Mononuclear cell (primary cell): ENCODE measurements around the gene MTG1. TPM values are rescaled to one million over a fixed set of nuclear protein-coding genes. Genes with fewer than 3 reads are reported as not detected.
"Not testable (repeated sequence)": the region's sequence is repeated elsewhere in the genome, so short reads cannot be mapped to it uniquely, and the experiment has no call there.

Source experiments
- H3K27me3 ChIP-seq: 2 replicates; pipeline ENCODE4 v1.6.0; 2011; ENCODE audit warnings: low read length, control low read depth; ENCODE audit not compliant: insufficient read depth
- H3K4me1 ChIP-seq: 2 replicates; pipeline ENCODE4 v1.5.1; 2011; ENCODE audit warnings: mild to moderate bottlenecking, low read length, control low read depth; ENCODE audit not compliant: insufficient read depth
- H3K4me3 ChIP-seq: 2 replicates; pipeline ENCODE4 v1.5.1; 2011; ENCODE audit warnings: mild to moderate bottlenecking, low read length, moderate library complexity
- H3K9me3 ChIP-seq: 2 replicates; pipeline ENCODE4 v1.5.1; 2011; ENCODE audit warnings: low read depth, mild to moderate bottlenecking, control low read depth, low read length
- total RNA-seq: library from RNA; depleted of rRNA; stranded (reverse); fragments of >200 nt; gene quantifications from one replicate; pipeline ENCODE4 v1.2.3, GENCODE V29; 2012

The MTG1 gene
- total RNA-seq, 1 donor: 14.9 TPM

DNA sequence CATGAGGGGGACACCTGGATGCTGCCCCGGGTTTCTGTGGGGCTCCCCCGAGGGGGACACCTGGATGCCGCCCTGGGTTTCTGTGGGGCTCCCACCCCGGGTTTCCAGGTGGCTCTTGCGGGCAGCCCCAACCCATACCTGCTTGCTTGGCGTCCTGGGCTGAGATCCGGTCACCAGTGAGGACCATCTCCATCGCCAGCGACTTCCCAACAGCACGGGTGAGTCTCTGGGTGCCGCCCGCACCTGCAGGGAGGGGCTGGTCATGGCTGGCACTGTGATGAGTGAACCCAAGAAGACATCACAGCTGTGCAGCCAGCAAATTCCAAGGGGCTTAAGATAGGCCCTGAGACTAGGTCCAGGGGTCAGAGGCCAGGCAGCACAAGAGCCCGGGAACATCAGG is 27.2 kb upstream of the MTG1 start:
- H3K4me1 ChIP-seq: no peaks in the 10 kb centered on the region
- H3K27me3 ChIP-seq: no peaks in the 10 kb centered on the region
- H3K9me3 ChIP-seq: no peaks in the 10 kb centered on the region

DNA sequence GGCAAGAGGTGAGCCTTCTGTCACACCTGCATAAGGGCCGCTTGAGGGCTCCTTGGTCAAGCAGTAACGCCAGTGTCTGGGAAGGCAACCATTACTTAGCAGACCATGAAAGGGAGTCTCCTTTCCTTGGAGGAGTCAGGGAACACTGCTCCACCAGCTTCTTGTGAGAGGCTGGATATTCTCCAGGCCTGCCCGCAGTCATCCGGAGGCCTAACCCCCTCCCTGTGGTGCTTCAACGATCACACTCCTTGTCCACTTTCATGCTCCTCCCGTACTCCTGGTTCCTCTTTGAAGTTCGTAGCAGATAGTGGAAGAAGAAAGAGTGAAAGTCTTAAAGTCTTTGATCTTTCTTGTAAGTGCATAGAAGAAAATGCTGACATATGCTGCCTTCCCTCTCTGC is 26.5 kb upstream of the MTG1 start:
- H3K4me1 ChIP-seq, H3K27me3 ChIP-seq: not testable (repeated sequence)

More for the DNA sequence above, 27.2 kb upstream of the MTG1 start:
- H3K4me3 ChIP-seq: no peak overlapping the region

GRCh38 chr10:133368153-133368552 is 25.8 kb upstream of the MTG1 start:
- Histone ChIP-seq H3K4me3 (no peak overlapping the region), H3K9me3 (no peaks in the 10 kb centered on the region), H3K4me1 (peaks cover 5% of the 10 kb centered on the region), H3K27me3 (no peaks in the 10 kb centered on the region)

More for the DNA sequence above, 26.5 kb upstream of the MTG1 start:
- not testable (repeated sequence) for H3K4me3 ChIP-seq, H3K9me3 ChIP-seq

DNA sequence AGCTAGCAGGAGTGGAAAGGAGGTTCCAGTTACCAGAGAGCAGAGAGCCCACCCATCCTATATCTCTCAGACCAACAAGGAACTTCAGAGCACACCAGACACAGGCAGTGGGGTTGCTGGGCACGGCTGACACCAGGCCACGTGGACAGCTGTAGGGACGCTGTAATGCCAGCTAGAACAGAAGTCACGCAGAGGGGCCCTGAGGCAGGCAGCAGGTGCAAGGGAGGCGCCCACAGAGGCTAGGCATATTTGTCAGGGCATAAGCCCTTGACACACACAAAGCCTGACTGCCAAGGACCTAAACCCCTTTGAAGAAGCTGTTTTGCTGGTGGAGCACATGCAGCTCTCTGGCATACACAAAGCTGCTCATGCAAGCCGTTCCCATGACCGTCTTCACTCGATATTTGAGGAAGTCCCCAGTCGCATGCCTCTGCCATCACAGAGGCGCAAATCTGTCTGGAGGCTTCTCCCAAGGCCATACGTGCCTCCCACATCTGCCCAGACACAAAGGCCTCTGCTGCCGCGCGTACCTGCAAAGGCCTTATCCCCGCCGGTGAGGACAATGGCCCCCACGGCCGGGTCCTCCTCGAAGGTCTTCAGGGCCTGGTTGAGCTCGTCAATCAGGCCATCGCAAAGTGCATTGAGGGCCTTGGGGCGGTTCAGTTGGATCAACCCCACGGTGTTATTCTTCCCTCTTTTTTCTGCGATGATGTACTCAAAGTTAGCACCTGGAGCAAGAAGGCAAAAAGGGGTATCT is 23.7 kb upstream of the MTG1 start:
- Histone ChIP-seq H3K4me3 (no peak overlapping the region), H3K27me3 (no peaks in the 10 kb centered on the region), H3K4me1 (peaks cover 15% of the 10 kb centered on the region), H3K9me3 (no peaks in the 10 kb centered on the region)

GRCh38 chr10:133372507-133372906 is 21.4 kb upstream of the MTG1 start:
- Histone ChIP-seq H3K9me3 (no peaks in the 10 kb centered on the region), H3K4me1 (peaks cover 15% of the 10 kb centered on the region), H3K4me3 (no peak overlapping the region), H3K27me3 (no peaks in the 10 kb centered on the region)

- peaks cover 24% of the 10 kb centered on the region for H3K4me1 ChIP-seq
- no peaks in the 10 kb centered on the region for H3K9me3 ChIP-seq
- peak within 1 kb of the TSS; percentile 51 for H3K4me3 ChIP-seq
- no peaks in the 10 kb centered on the region for H3K27me3 ChIP-seq
Observed at GRCh38 chr10:133373174-133374090, 20.5 kb upstream of the MTG1 start, which contains the start of gene ECHS1. Gene ECHS1, minus strand, starts transcription at chr10:133373354. Its CDS starts 21 bp downstream, at chr10:133373333.

DNA sequence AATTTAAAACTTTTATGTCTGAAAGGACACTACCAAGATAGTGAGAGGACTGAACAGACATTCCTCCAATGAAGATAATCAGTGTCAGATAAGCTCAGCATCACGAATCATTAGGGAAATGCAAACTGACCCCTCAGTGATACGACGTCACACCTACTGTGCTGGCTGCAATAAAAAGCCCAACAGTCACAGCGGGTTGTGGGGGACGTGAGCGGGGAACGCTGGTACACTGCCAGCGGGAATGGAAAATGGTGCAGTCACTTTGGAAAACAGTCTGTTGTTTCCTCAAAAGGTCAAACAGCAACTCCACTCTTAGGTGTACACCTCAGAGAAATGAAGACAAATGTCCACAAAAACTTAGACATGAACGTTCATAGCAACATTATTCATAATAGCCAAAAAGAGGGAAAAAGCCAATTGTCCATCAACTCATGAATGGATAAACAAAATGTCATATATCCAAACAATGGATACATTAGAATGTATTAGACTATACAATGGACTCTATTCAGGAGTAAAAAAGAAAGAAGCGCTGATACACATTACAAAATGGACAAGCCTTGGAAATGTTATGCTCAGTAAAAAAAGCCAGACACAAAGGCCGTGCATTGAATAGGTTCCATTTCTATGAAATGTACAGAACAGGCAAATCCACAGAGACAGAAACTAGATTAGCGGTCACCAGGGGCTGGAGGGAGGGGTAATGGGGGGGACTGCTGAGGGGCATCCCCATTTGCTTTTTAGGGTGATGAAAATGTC is 18.4 kb upstream of the MTG1 start:
- Histone ChIP-seq H3K4me1 (peaks cover 36% of the 10 kb centered on the region), H3K27me3 (no peaks in the 10 kb centered on the region), H3K9me3 (no peaks in the 10 kb centered on the region), H3K4me3 (no peak overlapping the region)

GRCh38 chr10:133376183-133376582 is 17.8 kb upstream of the MTG1 start:
- H3K4me1 ChIP-seq: peaks cover 42% of the 10 kb centered on the region

GRCh38 chr10:133377025-133377817 is 16.7 kb upstream of the MTG1 start:
- Histone ChIP-seq H3K4me3 (no peak overlapping the region), H3K4me1 (peaks cover 44% of the 10 kb centered on the region), H3K27me3 (no peaks in the 10 kb centered on the region), H3K9me3 (no peaks in the 10 kb centered on the region)

More at GRCh38 chr10:133376183-133376582, 17.8 kb upstream of the MTG1 start:
- not testable (repeated sequence) for H3K4me3 ChIP-seq, H3K27me3 ChIP-seq, H3K9me3 ChIP-seq

GRCh38 chr10:133377818-133378250 is 16.1 kb upstream of the MTG1 start:
- no peaks in the 10 kb centered on the region for H3K27me3 ChIP-seq
- no peaks in the 10 kb centered on the region for H3K9me3 ChIP-seq
- peak overlapping the region; percentile 61 for H3K4me3 ChIP-seq
- H3K4me1 ChIP-seq: peaks cover 42% of the 10 kb centered on the region

DNA sequence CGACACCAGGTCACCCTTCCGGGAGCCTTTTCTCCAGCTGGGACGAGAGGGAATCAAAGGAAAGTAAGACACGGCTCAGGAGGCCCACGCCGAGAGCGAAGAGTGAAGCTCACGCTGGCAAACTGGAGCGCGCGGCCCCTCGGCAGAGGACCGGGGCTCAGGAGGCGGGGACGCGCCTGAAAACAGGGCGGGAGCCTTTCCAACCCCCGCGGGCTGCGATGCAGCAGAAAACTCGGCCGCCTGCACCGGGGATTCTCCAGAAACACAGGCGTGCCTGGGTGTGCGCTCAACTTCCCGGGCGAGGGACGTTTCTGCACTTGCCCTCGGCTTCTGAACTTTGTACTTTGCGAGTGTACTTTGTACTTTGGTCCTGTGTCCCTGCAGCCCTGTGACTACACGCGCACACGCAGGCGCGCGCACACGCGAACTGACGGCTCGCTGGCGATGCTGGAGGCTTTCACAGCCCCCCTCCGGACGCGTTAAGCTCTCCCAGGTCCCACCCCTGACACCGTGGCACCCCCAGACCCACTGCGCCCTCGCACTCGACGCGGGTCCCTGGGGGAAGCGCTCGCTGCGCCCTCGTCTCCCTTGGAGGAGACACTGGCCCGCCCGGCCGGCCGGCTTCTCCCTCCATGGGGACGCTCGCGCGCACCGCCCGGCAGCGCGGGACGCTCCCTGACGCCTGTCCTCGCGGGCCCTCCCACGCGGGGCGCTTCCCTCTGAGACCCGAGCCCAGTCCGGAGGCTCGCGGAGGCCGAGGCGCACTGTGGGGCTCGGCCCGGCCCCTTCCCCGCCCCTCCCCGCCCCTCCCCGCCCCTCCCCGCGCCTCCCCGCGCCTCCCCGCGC is 15.5 kb upstream of the MTG1 start:
- Histone ChIP-seq H3K4me3 (peak overlapping the region; percentile 61), H3K4me1 (peaks cover 42% of the 10 kb centered on the region), H3K9me3 (no peaks in the 10 kb centered on the region), H3K27me3 (no peaks in the 10 kb centered on the region)

GRCh38 chr10:133379152-133379800 is 14.7 kb upstream of the MTG1 start, which contains the start of gene PAOX:
Gene PAOX, plus strand, starts transcription at chr10:133379262. Its CDS starts 55 bp downstream, at chr10:133379317.
- H3K27me3 ChIP-seq: no peaks in the 10 kb centered on the region
- no peaks in the 10 kb centered on the region for H3K9me3 ChIP-seq
- peak within 1 kb of the TSS; percentile 61 for H3K4me3 ChIP-seq
- H3K4me1 ChIP-seq: peaks cover 35% of the 10 kb centered on the region
